OCI-LY7 (cell line): ENCODE data around the gene PCDHB15. TPM values are rescaled to one million over a fixed set of nuclear protein-coding genes. Genes with fewer than 3 reads are reported as not detected.
A peak's percentile ranks its signal among the peaks of the same experiment; 100 is the strongest.
"Not testable (repeated sequence)": the region's sequence is repeated elsewhere in the genome, so short reads cannot be mapped to it uniquely, and the experiment has no call there.

ENCODE experiments used
- BruUV-seq: library from RNA; stranded (reverse); fragments of 400-500 nt; replicated peaks from 2 replicates; lab custom pipeline; 2021; lab: Mats Ljungman, UMichigan
- CTCF ChIA-PET: fragments of 300-600 bp; sonication (Branson Sonifier 250); formaldehyde crosslinking; loops from one replicate; lab custom pipeline; 2022; ENCODE audit warnings: antibody characterized with exemption; ENCODE audit not compliant: unreplicated experiment; lab: Charles Lee
- POLR2A ChIA-PET: fragments of 300-600 bp; sonication (Branson Sonifier 250); formaldehyde crosslinking; loops from one replicate; lab custom pipeline; 2022; ENCODE audit warnings: antibody characterized with exemption; lab: Charles Lee
- DNase-seq: peaks from one replicate; pipeline ENCODE4 v3.0.0-alpha.2; 2015; ENCODE audit warnings: low spot score
- H2AFZ ChIP-seq: fragments of 200-600 bp; sonication (generic), shearing (Covaris generic); 2 replicates; pipeline ENCODE4 v1.6.1; 2014; ENCODE audit warnings: mild to moderate bottlenecking, antibody characterized with exemption, low read length, moderate library complexity
- H3K27ac ChIP-seq: fragments of 200-600 bp; sonication (generic); 2 replicates; pipeline ENCODE4 v1.5.1; 2014; ENCODE audit warnings: mixed run types, low read depth, mild to moderate bottlenecking, moderate library complexity, low read length, inconsistent platforms; ENCODE audit not compliant: poor library complexity, severe bottlenecking
- H3K36me3 ChIP-seq: fragments of 200-600 bp; sonication (generic); 2 replicates; pipeline ENCODE4 v1.6.1; 2014; ENCODE audit warnings: mild to moderate bottlenecking, antibody characterized with exemption, low read length, moderate library complexity, mixed read lengths; ENCODE audit not compliant: insufficient read depth
- H3K4me1 ChIP-seq: fragments of 200-600 bp; sonication (generic); 2 replicates; pipeline ENCODE4 v1.5.1; 2014; ENCODE audit warnings: mild to moderate bottlenecking, low read length; ENCODE audit not compliant: insufficient read depth, poor library complexity, severe bottlenecking
- H3K4me2 ChIP-seq: fragments of 200-600 bp; sonication (generic); 2 replicates; pipeline ENCODE4 v1.6.1; 2014; ENCODE audit warnings: mild to moderate bottlenecking, low read length
- H3K4me3 ChIP-seq: fragments of 200-600 bp; sonication (generic); 2 replicates; pipeline ENCODE4 v1.5.1; 2014; ENCODE audit warnings: mild to moderate bottlenecking, low read depth, low read length; ENCODE audit not compliant: poor library complexity, severe bottlenecking
- H3K79me2 ChIP-seq: fragments of 200-600 bp; sonication (generic); 2 replicates; pipeline ENCODE4 v1.6.1; 2016; ENCODE audit warnings: low read depth, mild to moderate bottlenecking, low read length, moderate library complexity, mixed read lengths; ENCODE audit not compliant: insufficient read depth
- H3K9me2 ChIP-seq: fragments of 200-600 bp; sonication (generic); 2 replicates; pipeline ENCODE4 v1.6.1; 2016; ENCODE audit warnings: mild to moderate bottlenecking, low read length, mixed read lengths; ENCODE audit not compliant: insufficient read depth
- H3K9me3 ChIP-seq: fragments of 200-600 bp; sonication (generic); 2 replicates; pipeline ENCODE4 v1.6.1; 2014; ENCODE audit warnings: mild to moderate bottlenecking, mixed run types, low read length, mixed read lengths
- H4K20me1 ChIP-seq: fragments of 200-600 bp; sonication (generic); 2 replicates; pipeline ENCODE4 v1.6.1; 2014; ENCODE audit warnings: mild to moderate bottlenecking, antibody characterized with exemption, low read length, moderate library complexity, mixed read lengths; ENCODE audit not compliant: insufficient read depth
- CTCF ChIP-seq: fragments of 200-600 bp; sonication (generic); conservative IDR thresholded peaks from 2 replicates; pipeline ENCODE4 v1.5.1; 2014; ENCODE audit warnings: mild to moderate bottlenecking, antibody characterized with exemption, low read length, moderate library complexity, mixed read lengths
- intact Hi-C: fragments of 100-400 bp; cut with micrococcal nuclease; formaldehyde crosslinking; loops from one replicate; pipeline ENCODE4 v1.10.0; 2022; ENCODE audit not compliant: unreplicated experiment
- total RNA-seq, 2 experiments: library from RNA; depleted of rRNA in 1 of 2; stranded (reverse); fragments of >200 nt in 1 of 2; shearing (Covaris generic) in 1 of 2; gene quantifications; 2 replicates each; pipeline ENCODE4 v1.2.3, GENCODE V29; 2014 to 2022

PCDHB15 gene
- total RNA-seq, 2 experiments from 2014 or later: not detected

GRCh38 chr5:141213656-141214339 is 31.4 kb upstream of the PCDHB15 start, which contains the start of gene PCDHB13:
Gene PCDHB13, plus strand, starts transcription at chr5:141213919. Its CDS starts 205 bp downstream, at chr5:141214124.
- intact Hi-C loops: loop anchor here (10.0 kb wide), 1 partner anchor 351 kb away; no protein-coding TSS in a partner anchor
- H4K20me1 ChIP-seq, POLR2A ChIA-PET, H3K4me1 ChIP-seq, H3K9me3 ChIP-seq, H3K4me2 ChIP-seq, H3K4me3 ChIP-seq, CTCF ChIA-PET, H3K79me2 ChIP-seq, H3K27ac ChIP-seq, H2AFZ ChIP-seq, H3K9me2 ChIP-seq, BruUV-seq, H3K36me3 ChIP-seq: not testable (repeated sequence)
- peak; percentile 3 for DNase-seq
- peak; percentile 56 for TF ChIP-seq CTCF

- H3K36me3 ChIP-seq, H2AFZ ChIP-seq, H3K4me2 ChIP-seq, H3K4me1 ChIP-seq, H3K9me2 ChIP-seq, DNase-seq, H3K4me3 ChIP-seq, H4K20me1 ChIP-seq, CTCF ChIA-PET, POLR2A ChIA-PET, H3K9me3 ChIP-seq, H3K27ac ChIP-seq, BruUV-seq, H3K79me2 ChIP-seq: not testable (repeated sequence)
- intact Hi-C loops: loop anchor here (10.0 kb wide), 1 partner anchor 350 kb away; no protein-coding TSS in a partner anchor
Measured at GRCh38 chr5:141214583-141214982, 30.6 kb upstream of the PCDHB15 start.

- BruUV-seq, DNase-seq, H3K4me3 ChIP-seq, H2AFZ ChIP-seq, POLR2A ChIA-PET, H3K27ac ChIP-seq, H3K4me1 ChIP-seq, CTCF ChIA-PET, H3K36me3 ChIP-seq, H3K9me2 ChIP-seq, H3K79me2 ChIP-seq, H4K20me1 ChIP-seq, H3K4me2 ChIP-seq, H3K9me3 ChIP-seq: not testable (repeated sequence)
- intact Hi-C loops: loop anchor here (10.0 kb wide), 1 partner anchor 349 kb away; no protein-coding TSS in a partner anchor
Measured at GRCh38 chr5:141215504-141215903, 29.7 kb upstream of the PCDHB15 start.

- POLR2A ChIA-PET, H3K36me3 ChIP-seq, H3K4me2 ChIP-seq, H4K20me1 ChIP-seq, H3K4me1 ChIP-seq, H3K4me3 ChIP-seq, H3K9me2 ChIP-seq, DNase-seq, H3K9me3 ChIP-seq, CTCF ChIA-PET, H3K27ac ChIP-seq, H2AFZ ChIP-seq, H3K79me2 ChIP-seq, BruUV-seq: not testable (repeated sequence)
- intact Hi-C loops: loop anchor here (10.0 kb wide), 1 partner anchor 349 kb away; no protein-coding TSS in a partner anchor
Measured at GRCh38 chr5:141216035-141216434, 29.2 kb upstream of the PCDHB15 start.
